ENCODE data around the gene ZNF764. TPM values are rescaled to one million over a fixed set of nuclear protein-coding genes. Genes with fewer than 3 reads are reported as not detected.

ZNF764 gene
- total and polyA plus RNA-seq, 9 of the 15 experiments (the other 6 are each of a cell fraction or from before 2014, with no cell fraction given), result 0.69 to 10.1 (median 4.1) TPM

GRCh38 chr16:30526137-30526822, 31.9 kb downstream of the ZNF764 start, which contains the start of gene ZNF768 (continued):
- TF ChIP-seq ZNF609 (CRISPR knock-in tag; IDR thresholded peaks at IDR 0.05; ENCODE audit: borderline replicate concordance) (no peak), GTF2E2 (tag; IDR thresholded peaks at IDR 0.05) (no peak), PTRF (tag; IDR thresholded peaks at IDR 0.05) (no peak), MCM7 (IDR thresholded peaks at IDR 0.05) (no peak), HDAC3 (IDR thresholded peaks at IDR 0.05; ENCODE audit: borderline replicate concordance, partially characterized antibody) (no peak), PHF21A (IDR thresholded peaks at IDR 0.05; ENCODE audit: borderline replicate concordance, low read depth) (no peak), JUND (IDR thresholded peaks at IDR 0.05; ENCODE audit: borderline replicate concordance, low read depth, low read length) (no peak), JUND (tag; IDR thresholded peaks at IDR 0.05; ENCODE audit: borderline replicate concordance, low read depth, low read length) (no peak), RBM39 (optimal IDR thresholded peaks at IDR 0.05; ENCODE audit: low read depth, low read length) (no peak), CREB1 (IDR thresholded peaks at IDR 0.05) (no peak), CREB1 (CRISPR knock-in tag; IDR thresholded peaks at IDR 0.05) (no peak), MYNN (IDR thresholded peaks at IDR 0.05) (no peak), MYNN (CRISPR knock-in tag; IDR thresholded peaks at IDR 0.05) (no peak), ZBTB9 (CRISPR knock-in tag; IDR thresholded peaks at IDR 0.05) (peak; percentile 63), ARID2 (IDR thresholded peaks at IDR 0.05) (no peak), ZFP36 (IDR thresholded peaks at IDR 0.05; ENCODE audit: low read depth, low read length, partially characterized antibody) (peak; percentile 37), NR2C1 (IDR thresholded peaks at IDR 0.05) (no peak), NR2C1 (tag; IDR thresholded peaks at IDR 0.05) (no peak), FOXP1 (CRISPR knock-in tag; IDR thresholded peaks at IDR 0.05) (peak; percentile 29; the same call in 1 of the 2 replicates), MYC (IDR thresholded peaks at IDR 0.05; ENCODE audit: low read depth, low read length) (peak; percentile 20; the same call in 1 of the 2 replicates), MYC (CRISPR knock-in tag; IDR thresholded peaks at IDR 0.05; ENCODE audit: borderline replicate concordance, low read depth) (no peak)
- TF ChIP-seq, protein P1, sequence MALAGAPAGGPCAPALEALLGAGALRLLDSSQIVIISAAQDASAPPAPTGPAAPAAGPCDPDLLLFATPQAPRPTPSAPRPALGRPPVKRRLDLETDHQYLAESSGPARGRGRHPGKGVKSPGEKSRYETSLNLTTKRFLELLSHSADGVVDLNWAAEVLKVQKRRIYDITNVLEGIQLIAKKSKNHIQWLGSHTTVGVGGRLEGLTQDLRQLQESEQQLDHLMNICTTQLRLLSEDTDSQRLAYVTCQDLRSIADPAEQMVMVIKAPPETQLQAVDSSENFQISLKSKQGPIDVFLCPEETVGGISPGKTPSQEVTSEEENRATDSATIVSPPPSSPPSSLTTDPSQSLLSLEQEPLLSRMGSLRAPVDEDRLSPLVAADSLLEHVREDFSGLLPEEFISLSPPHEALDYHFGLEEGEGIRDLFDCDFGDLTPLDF (CRISPR knock-in tag; IDR thresholded peaks at IDR 0.05), result no peak

Measured in K562 (cell line).